NCI-H748 (cell line): ENCODE results near the gene NEU4.
"Not testable (repeated sequence)": the region's sequence is repeated elsewhere in the genome, so short reads cannot be mapped to it uniquely, and the experiment has no call there.

ENCODE experiments used
- DNase-seq: peaks from one replicate; lab custom pipeline; 2025; ENCODE audit not compliant: unreplicated experiment; lab: John Stamatoyannopoulos, UW

NEU4 gene

GRCh38 chr2:241808721-241809382, at the start of gene NEU4:
Gene NEU4 (plus strand): TSS chr2:241809193. CDS start chr2:241814485, 5,292 bp downstream.
- DNase-seq = no peak

- DNase-seq = not testable (repeated sequence)
These were observed 49.1 kb upstream of the NEU4 start for GRCh38 chr2:241759893-241760292.

- no peak for DNase-seq
These were observed 48.7 kb upstream of the NEU4 start for GRCh38 chr2:241760301-241760771.

DNA sequence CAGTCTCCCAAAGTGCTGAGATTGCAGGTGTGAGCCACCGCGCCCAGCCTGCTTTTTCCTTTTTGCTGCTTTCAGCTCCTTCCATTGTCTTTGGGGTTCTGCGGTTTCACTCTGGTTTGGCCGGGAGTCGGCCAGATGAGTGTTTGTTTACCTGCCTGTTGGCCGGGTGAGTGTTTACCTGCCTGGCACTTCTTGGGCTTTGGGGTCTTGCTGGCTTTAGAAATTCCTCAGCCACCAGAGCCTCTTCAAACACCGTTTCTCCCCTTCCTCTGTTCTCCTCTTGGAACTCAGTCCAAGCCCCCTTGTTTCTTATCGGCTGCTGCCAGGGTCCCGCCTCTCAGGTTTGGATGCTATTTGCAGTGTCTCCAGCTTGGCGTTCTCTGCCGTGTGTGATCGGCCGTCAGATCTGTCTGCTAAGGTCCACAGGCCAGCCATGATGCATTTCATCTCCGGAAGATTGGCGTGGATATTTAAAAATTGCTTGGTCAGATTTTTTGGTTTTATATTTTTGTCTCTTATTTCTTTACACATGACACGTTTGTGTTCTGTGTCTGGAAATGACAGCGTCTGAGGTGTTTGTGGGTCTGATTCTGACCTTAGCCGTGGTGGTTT, 46.6 kb upstream of the NEU4 start:
- DNase-seq = no peak

GRCh38 chr2:241762933-241763369, 46.0 kb upstream of the NEU4 start:
- no peak for DNase-seq

GRCh38 chr2:241763551-241764274, 45.3 kb upstream of the NEU4 start:
- DNase-seq = no peak

GRCh38 chr2:241764275-241765241, 44.4 kb upstream of the NEU4 start:
- no peak for DNase-seq

DNA sequence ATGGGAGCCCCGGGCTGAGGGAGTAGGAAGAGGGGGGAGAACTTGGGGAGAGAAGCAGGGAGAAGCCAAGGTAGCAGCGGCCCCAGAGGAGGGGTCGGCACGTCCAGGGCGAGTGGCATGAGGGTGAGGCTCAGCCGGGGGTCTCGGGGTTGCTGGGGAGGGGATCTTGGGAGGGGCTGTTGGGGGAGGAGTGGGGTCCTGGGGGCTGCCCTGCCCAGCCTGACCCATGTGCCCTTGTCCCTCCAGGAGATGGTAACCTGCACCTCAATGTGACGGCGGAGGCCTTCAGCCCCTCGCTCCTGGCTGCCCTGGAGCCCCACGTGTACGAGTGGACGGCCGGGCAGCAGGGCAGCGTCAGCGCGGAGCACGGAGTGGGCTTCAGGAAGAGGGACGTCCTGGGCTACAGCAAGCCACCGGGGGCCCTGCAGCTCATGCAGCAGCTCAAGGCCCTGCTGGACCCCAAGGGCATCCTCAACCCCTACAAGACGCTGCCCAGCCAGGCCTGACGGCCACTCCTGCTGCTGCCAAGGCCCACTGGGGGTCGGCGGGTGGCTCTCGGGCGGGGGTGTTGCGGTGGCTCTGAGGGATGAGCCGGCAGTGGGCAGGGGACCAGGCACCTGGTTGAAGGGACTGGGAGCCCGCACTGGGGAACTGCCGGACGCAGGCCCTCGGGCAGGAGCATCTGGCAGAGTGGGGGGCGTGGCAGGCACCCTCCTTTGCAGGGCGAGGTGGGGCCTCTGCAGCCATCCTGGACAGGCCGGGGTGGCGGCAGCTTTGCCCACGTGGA, 41.3 kb upstream of the NEU4 start:
- no peak for DNase-seq

DNA sequence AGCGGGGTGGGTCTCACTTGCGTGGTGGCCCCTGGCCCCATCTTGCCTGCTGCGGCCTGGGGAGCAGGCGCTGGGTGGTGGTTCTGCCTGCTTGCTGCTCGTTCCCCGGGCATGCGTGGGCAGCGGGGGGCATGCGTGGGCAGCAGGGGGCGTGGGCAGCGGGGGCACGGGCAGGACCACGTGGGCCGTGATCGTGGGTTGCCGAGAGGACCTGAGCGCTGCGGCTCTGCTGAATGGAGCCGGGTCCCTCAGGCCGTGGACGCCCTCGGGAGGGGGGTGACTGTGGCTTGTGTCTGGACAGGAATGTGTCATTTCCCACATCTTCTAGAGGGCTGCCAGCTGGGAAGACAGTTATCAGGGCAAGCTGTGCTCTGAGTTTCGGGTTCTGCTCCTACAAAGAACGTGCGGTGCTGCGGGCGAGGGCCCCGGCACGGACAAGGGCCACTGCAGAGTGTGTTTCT, 40.7 kb upstream of the NEU4 start:
- DNase-seq = no peak

GRCh38 chr2:241768850-241769249, 40.1 kb upstream of the NEU4 start:
- DNase-seq = no peak

DNA sequence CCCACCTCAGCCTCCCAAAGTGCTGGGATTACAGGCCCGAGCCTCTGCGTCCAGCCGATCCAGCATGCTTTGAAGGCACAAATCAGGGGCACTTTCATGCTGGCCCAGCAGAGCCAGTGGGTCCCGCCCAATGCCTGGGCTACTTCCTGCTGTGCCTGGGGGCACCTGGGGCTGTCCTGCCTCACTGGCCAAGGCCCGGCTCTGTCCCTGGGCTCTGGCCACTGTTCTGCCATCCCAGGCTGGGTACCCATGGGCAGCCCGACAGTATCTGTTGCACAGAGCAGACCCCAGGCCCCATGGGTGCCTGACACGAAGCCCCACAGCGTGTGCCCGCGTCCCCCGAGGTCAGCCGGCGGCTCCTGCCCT, 39.2 kb upstream of the NEU4 start:
- no peak for DNase-seq

GRCh38 chr2:241770185-241770935, 38.6 kb upstream of the NEU4 start:
- DNase-seq = no peak

- DNase-seq = no peak
These were observed 38.1 kb upstream of the NEU4 start for GRCh38 chr2:241770936-241771285.

GRCh38 chr2:241771286-241772062, 37.5 kb upstream of the NEU4 start:
- no peak for DNase-seq

GRCh38 chr2:241772063-241772499, 36.9 kb upstream of the NEU4 start:
- no peak for DNase-seq

GRCh38 chr2:241773511-241774418, 35.2 kb upstream of the NEU4 start:
- DNase-seq = peak; percentile 37

- no peak for DNase-seq
These were observed 34.4 kb upstream of the NEU4 start for GRCh38 chr2:241774419-241775222.
